NCI-H748 treated with DMSO at 0.1 percent for 48 hours (cell line): Measurements from ENCODE around the gene RUNDC3A.

ENCODE experiments used
- DNase-seq: peaks from one replicate; lab custom pipeline; 2025; lab: John Stamatoyannopoulos, UW

Gene RUNDC3A

DNA sequence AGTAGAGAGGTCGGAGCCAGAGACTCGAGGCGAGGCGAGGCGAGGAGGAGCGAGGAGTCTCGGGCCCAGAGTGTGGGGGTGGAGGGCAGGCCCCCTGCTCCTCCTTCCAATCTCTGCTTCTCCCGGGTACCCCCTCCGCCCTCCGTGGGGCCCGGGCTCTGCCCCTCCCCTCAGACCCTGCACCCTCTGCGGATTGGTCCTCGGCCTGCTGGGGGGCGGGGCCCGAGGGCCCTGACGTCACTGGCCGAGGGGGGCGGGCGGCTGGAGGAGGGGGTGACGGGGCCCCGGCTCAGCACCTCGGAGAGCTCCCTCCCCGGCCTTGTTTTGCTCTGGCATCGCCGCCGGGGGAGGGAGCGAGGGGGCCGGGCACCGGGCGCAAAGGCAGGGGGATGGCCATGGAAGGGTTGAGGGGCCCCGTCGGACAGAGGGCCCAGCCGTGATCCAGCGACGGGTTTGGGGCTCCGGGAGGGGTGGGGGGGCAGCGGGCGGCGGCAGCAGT is at the start of gene RUNDC3A:
Gene RUNDC3A, plus strand, starts transcription at position 282 of the 499 bp plus-strand sequence. CDS start 232 bp downstream, outside the sequence.
- DNase-seq: peak; percentile 60

GRCh38 chr17:44258811-44259351 is 49.5 kb upstream of the RUNDC3A start:
- DNase-seq: no peak

GRCh38 chr17:44260296-44260695 is 48.1 kb upstream of the RUNDC3A start:
- no peak for DNase-seq

DNA sequence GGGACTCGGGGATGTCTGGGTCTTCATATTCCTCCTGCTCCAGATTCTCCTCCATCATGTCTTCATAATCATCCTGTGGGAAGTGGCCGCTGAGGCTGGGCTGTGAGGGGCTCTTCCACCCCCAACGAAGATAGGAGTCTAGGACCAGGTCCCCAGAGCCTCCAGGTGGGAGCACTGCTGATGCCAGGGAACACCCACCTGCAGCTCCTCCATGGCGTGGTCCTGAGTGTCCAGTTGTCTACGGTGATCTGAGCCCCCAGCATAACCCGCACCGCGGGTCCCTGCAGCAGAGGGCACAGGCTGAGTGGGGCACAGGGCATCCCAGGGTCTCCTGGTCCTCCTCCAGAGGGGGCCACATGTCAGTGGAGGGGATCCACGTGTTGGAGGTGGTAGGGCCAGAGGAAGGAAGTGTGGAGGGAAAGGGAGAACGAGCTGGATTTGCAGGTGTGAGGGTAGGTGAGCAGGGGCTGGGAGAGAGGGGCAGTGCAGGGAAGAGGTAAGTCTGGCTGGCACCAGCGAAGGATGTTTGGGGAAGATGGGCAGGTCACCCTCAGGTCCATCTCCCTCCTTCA is 45.7 kb upstream of the RUNDC3A start:
- DNase-seq: no peak

DNA sequence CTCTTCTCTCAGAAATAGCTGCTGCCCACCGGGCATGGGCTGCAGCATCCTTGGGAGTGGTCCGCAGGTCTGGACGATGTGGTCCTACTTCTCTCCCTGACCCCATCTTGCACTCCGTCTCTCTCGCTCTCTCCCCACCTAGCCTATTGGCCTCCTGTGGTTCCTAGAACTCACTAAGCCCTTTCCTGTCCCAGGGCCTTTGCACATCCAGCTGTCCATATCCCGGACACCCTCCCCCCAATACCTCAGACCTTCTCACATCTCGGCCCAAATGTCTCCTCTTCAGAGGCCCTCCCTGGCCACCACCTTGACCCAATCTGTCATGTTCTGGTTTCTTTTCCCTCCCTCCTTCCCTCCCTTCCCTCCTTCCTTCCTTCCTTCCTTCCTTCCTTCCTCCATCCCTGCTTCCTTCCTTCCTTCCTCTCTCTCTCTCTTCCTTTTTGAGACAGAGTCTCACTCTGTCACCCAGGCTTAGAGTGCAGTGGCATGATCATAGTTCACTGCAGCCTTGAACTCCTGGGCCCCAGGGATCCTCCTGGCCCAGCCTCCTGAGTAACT is 45.0 kb upstream of the RUNDC3A start:
- DNase-seq: no peak

GRCh38 chr17:44266402-44267164 is 41.8 kb upstream of the RUNDC3A start:
- DNase-seq: no peak

- no peak for DNase-seq
Observed at GRCh38 chr17:44267165-44267455, 41.3 kb upstream of the RUNDC3A start.

DNA sequence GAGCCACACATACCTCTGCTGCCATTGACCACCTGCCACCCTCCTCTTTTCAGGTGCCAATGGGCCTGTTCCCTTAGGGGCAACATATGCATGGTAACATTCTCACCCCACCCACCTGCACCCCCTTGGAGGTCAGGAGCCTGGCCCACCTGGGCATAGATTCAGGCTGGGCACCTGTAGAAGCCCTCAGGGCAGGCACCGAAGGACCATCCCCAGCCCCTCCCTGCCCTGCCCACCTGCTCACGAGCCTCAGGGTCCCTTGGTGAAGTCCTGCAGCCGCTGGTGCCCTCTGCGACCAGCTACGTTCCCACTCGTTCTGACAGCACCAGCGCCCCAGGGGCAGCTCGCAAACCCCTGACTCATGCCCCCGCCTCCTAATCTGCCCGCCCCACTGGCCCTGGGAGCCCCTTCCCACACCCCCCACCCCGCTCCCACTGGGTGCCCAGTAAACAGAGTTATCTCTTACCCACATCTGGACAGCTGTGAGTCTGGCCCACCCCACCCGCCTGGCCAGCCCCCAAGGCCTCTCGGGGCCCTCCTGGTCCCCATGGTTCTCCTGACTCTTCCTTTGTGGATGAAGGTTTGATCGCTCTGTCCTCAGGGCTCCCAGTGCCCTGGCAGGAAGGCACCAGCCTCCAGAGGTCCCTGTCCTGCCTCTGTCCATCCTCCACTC is 40.4 kb upstream of the RUNDC3A start, which contains the start of gene SLC4A1:
Gene SLC4A1, minus strand, starts transcription at position 318 of the 673 bp plus-strand sequence. CDS start 5,269 bp downstream, outside the sequence.
- no peak for DNase-seq

- DNase-seq: no peak
Observed at GRCh38 chr17:44268709-44269534, 39.5 kb upstream of the RUNDC3A start.

- DNase-seq: no peak
Observed at GRCh38 chr17:44269535-44270240, 38.7 kb upstream of the RUNDC3A start.

- no peak for DNase-seq
Observed at GRCh38 chr17:44272321-44272951, 36.0 kb upstream of the RUNDC3A start.

- no peak for DNase-seq
Observed at GRCh38 chr17:44272954-44273353, 35.4 kb upstream of the RUNDC3A start.

GRCh38 chr17:44273607-44274006 is 34.8 kb upstream of the RUNDC3A start:
- no peak for DNase-seq

DNA sequence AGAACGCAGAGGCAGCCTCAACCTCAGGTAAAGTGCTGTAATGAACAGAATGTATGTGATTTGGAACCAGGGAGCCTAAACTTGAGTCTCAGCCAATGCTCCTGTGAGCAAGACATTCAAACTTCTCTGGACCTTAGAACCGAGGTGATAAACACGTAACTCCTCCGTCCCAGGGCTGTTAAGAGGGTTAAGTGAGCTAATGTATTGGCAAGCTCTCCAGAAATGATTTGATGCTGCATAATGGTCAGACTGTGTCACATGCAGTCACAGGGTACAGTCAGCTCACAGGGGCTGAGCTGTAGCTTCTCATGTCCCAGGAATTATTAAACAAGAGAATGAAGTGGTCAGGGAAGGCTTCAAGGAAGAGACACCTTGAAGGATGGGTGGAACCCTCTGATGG is 30.4 kb upstream of the RUNDC3A start:
- DNase-seq: no peak

DNA sequence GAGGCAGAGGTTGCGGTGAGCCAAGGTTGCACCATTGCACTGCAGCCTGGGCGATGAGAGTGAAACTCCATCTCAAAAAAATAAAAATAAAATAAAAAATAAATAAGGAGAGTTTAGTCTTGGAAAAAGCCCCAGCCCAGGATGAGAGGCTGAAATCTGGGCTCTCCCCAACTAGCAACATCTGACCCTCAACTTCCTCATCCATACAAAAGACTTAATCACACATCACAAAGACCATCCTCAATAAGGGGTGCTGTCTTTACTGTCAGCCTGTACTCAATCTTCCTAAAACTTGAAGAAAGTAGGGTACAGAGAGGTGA is 29.1 kb upstream of the RUNDC3A start:
- no peak for DNase-seq

- no peak for DNase-seq
Observed at GRCh38 chr17:44279666-44280391, 28.6 kb upstream of the RUNDC3A start.

DNA sequence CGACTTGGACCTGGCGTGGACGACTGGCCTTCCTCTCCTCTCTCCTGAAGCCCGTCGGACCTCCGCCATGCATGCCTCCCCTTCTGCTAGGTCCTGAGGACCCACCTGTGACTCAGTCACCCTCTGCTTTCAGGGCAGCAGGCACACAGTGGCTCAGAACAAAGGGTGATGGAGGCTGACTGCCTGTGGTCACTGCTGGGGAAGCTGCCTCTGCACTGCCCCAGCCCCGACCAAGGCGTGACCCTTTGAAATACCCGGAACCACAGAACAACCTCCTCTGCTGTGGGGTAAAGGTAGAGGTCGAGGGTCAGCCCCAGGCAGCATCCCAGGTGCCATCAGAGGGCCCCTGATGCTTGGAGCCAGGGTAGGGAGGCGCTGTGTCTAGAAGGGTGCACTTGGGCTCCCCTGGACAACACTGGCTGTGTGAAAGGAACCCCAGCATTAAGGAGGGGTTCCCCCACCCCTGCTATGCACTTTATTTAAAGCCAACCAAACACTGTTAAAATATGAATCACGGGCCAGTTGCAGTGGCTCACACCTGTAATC is 27.9 kb upstream of the RUNDC3A start:
- DNase-seq: no peak

- DNase-seq: no peak
Observed at GRCh38 chr17:44281570-44281969, 26.8 kb upstream of the RUNDC3A start.

- DNase-seq: no peak
Observed at GRCh38 chr17:44282264-44282663, 26.1 kb upstream of the RUNDC3A start.
